Activated CD4-positive, alpha-beta T cell treated with anti-CD3 and anti-CD28 coated beads for 1 hour (primary cell): ENCODE results near the gene SLC39A10.
"Not testable (repeated sequence)": the region's sequence is repeated elsewhere in the genome, so short reads cannot be mapped to it uniquely, and the experiment has no call there.

Source experiments
- DNase-seq: peaks from one replicate; pipeline ENCODE4 v3.0.0-alpha.2; 2020

Gene SLC39A10, protein sequence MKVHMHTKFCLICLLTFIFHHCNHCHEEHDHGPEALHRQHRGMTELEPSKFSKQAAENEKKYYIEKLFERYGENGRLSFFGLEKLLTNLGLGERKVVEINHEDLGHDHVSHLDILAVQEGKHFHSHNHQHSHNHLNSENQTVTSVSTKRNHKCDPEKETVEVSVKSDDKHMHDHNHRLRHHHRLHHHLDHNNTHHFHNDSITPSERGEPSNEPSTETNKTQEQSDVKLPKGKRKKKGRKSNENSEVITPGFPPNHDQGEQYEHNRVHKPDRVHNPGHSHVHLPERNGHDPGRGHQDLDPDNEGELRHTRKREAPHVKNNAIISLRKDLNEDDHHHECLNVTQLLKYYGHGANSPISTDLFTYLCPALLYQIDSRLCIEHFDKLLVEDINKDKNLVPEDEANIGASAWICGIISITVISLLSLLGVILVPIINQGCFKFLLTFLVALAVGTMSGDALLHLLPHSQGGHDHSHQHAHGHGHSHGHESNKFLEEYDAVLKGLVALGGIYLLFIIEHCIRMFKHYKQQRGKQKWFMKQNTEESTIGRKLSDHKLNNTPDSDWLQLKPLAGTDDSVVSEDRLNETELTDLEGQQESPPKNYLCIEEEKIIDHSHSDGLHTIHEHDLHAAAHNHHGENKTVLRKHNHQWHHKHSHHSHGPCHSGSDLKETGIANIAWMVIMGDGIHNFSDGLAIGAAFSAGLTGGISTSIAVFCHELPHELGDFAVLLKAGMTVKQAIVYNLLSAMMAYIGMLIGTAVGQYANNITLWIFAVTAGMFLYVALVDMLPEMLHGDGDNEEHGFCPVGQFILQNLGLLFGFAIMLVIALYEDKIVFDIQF

GRCh38 chr2:195656859-195657633 is at the start of gene SLC39A10:
Gene SLC39A10 (plus strand): TSS chr2:195657226. CDS start chr2:195680043, 22,817 bp downstream.
- DNase-seq, result peak; percentile 99

- DNase-seq, result no peak
These were observed 48.1 kb upstream of the SLC39A10 start for GRCh38 chr2:195608768-195609454.

GRCh38 chr2:195610717-195611116 is 46.3 kb upstream of the SLC39A10 start:
- no peak for DNase-seq

GRCh38 chr2:195612611-195613495 is 44.2 kb upstream of the SLC39A10 start:
- DNase-seq, result no peak

DNA sequence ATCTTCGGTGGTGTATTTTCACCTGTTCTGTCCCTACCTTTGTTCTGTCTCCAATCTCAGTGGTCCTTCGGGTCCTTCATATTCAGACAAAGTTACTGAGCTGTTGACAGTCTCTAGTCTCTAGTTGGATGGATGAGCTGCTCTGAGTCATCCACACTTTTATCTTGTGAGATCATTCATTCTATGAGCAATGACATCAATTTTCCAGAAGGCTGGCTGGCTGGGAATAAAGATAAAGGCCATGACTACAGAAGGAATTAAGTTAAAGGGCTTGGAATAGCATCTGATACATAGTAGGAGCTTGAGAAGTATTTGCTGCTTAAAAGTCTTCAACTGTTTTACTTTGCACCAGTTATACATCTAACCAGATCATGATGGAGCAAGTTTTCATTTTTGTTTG is 43.1 kb upstream of the SLC39A10 start:
- no peak for DNase-seq

DNA sequence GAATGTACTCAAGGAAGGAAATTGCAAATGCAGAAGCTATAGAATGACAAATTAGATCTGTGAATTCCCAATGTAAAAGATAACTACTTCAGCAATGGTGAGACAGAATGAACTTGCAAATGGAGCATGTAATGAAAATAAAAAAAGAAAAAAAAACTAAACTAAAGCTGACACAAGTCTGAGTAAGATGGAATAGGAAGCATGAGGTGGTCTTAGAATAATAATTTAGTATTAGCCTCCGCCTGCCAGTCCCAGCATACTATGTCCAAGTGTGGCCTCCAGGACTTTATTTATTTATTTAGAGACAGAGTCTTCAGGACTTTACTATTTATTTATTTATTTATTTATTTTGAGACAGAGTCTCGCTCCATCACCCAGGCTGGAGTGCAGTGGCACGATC is 37.4 kb upstream of the SLC39A10 start:
- DNase-seq, result no peak

DNA sequence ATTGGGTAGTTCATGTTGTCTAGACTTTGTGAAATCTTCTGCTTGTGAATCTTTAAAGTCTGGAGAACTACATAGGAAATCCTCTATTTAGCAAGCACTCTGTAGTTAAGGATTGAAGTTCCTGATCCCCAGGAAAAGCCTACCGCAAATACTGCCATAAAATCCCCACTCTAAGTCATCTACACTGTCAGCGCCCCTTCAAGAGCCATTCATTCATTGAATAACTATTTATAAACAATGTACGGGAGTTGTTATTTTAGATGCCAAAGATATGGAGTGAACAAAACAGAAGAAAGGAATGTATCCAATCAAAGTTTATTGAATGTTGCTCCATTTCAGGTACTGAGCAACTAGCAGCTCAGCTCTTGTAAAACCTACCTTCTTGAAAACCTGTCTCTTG is 36.5 kb upstream of the SLC39A10 start:
- DNase-seq, result no peak

DNA sequence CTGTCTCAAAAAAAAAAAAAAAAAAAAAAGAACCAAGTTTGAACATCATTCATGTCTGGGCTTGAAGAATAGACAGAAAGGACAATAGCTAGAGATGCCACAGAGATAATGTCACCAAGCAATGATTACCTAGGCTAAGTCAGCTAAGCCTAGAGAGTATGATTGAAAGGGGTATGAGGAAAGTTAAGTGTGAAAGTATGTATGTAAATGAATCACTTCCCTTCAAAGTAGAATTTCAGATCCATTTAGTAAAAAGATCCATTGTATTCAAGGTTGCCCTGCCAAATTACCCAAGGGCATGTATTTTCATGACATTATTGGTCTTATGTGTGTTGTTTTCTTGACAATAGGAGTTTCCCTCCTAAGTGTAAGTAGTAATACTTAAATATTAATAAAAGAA is 34.1 kb upstream of the SLC39A10 start:
- no peak for DNase-seq

GRCh38 chr2:195626507-195626906 is 30.5 kb upstream of the SLC39A10 start:
- no peak for DNase-seq

- no peak for DNase-seq
These were observed 28.4 kb upstream of the SLC39A10 start for GRCh38 chr2:195628666-195629065.

- no peak for DNase-seq
These were observed 24.0 kb upstream of the SLC39A10 start for GRCh38 chr2:195632856-195633572.

DNA sequence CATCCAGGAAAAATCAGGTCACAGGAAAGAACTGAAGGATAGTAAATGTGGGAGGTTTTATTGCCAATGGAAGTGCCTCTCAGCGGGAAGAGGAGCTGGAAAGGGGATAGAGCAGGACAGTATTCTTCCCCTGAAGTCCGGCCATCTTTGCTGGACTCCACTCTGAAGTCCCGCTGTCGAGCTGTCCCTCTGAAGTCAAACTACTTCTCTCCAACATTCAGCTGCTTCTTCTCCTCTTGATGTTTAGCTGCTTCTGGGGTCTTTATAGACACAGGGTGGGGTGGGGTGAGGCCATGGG is 23.5 kb upstream of the SLC39A10 start:
- DNase-seq, result no peak

GRCh38 chr2:195633974-195634373 is 23.1 kb upstream of the SLC39A10 start:
- no peak for DNase-seq

- no peak for DNase-seq
These were observed 20.1 kb upstream of the SLC39A10 start for GRCh38 chr2:195636890-195637289.

DNA sequence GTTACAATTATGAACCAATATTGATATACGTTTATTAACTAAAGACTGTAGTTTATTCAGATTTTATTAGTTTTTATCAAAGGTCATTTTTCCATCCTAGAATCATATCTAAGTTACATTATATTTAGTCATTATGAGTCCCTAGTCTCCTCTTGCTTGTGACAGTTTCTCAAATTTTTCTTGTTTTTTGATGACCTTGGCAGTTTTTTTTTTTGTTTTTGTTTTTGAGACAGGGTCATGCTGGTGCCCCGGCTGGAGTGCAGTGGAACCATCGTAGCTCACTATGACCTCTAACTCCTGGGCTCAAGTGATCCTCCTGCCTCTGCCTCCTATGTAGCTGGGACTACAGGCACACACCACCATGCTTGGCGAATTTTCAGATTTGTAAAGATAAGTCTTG is 18.3 kb upstream of the SLC39A10 start:
- DNase-seq, result no peak

DNA sequence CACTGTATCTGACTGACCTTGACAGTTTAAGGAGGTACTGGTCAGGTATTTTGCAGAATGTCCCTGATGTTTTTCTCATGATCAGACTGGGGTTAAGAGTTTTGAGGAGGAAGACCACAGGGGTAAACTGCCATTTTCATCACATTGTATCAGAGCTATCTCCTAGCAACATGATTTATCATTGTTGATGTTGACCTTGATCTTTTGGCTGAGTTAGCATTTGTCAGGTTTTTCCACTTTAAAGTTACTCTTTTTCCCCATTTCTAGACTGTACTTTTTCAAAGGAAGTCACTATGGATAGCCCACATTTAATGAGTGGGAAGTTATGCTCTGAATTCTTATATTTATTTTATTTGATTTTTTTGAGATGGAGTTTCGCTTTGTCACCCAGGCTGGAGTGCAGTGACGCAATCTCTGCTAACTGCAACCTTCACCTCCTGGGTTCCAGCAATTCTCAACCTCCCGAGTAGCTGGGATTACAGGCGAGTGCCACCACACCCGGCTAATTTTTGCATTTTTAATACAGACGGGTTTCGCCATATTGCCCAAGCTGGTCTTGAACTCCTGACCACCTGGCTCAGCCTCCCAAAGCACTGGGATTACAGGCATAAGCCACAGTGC is 17.7 kb upstream of the SLC39A10 start:
- DNase-seq, result no peak

DNA sequence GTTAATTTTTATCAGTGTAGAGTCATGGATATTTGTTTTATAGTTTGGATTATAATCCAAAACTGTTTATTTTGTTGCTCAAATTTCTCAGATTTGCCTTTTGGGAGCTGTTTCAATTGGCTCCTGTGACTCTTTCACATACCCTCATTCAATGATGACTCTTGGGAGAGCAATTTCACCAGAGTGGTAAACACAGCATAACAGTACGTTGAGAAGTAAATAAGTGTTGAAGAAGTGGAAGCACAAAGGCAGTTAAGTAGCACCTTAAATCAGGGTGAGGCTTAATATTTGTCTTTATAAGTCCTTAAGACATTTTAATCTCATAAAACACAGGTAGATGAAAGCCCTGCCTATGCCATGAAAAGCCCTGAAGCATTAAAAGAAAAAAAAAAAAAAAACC is 17.1 kb upstream of the SLC39A10 start:
- no peak for DNase-seq

DNA sequence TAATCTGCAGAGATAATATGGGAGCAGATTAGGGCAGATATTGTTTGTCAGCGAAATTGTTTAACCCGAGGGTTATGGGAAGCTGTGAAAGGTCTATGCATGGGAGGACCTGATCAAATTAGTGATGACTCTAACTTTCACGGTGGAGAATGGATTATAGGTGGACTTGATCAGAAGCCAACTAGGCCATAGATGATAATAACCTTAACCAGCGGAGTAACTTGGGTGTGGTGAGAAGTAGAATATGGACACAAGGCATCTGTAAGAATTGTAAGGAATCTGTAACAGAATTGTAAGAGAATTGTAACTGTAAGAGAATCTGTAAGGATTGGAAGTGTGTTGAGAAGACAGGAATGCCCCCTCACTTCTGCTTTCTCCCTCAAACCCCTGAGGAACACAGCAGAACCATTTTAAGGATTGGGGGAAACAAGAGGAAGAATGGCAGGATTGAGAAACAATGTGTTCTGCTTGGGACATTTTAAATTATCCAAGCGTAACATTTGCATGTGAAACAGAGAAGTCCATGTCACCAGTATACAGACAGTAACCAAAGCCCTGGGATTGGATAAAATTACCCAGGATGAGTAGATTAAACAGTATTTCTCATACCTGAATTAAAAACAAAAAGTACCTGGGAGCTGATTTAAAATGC is 14.9 kb upstream of the SLC39A10 start:
- no peak for DNase-seq

DNA sequence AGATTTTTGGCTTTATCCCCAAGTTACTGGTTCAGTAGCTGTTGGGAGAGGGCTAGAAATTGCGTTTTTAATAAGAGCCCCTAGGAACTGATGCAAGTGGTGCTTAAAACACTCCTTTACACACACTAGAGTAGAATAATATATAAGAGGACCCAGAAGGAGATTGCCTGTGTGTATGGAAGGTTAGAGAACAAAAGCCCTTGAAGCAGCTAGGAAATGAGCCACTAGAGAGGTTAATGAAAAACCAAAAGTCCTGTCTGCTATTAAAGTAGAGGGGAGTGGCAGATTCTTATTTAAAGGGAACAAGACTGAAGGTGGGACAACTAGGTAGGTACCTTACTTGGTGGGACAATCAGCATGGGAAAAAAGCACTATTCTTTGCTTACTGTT is 14.4 kb upstream of the SLC39A10 start:
- DNase-seq, result no peak

DNA sequence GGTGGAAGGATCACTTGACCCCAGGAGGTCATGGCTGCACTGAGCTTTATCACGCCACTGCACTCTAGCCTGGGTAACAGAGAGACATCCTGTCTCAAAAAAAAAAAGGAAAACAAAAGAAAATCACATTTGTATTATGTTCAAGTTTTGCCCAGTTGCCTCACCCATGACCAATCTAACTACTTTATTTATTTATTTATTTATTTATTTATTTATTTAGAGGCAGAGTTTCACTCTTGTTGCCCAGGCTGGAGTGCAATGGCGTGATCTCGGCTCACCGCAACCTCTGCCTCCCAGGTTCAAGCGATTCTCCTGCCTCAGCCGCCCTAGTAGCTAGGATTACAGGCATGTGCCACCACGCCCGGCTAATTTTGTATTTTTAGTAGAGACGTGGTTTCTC is 12.3 kb upstream of the SLC39A10 start:
- DNase-seq, result not testable (repeated sequence)
